HCT116 (cell line): ENCODE results near the gene EHMT1. TPM values are rescaled to one million over a fixed set of nuclear protein-coding genes. Genes with fewer than 3 reads are reported as not detected.

Experiments used
- ATAC-seq: fragments of 200-7000 bp; cut with Tn5 transposase; 2 replicates; pipeline ENCODE4 v1.9.1; 2020; ENCODE audit warnings: mild to moderate bottlenecking, moderate library complexity
- BruUV-seq: library from RNA; stranded (reverse); fragments of 400-500 nt; replicated peaks from 2 replicates; lab custom pipeline; 2021; lab: Mats Ljungman, UMichigan
- CTCF ChIA-PET: fragments of 300-600 bp; sonication (Branson Sonifier 250); formaldehyde crosslinking; loops from one replicate; lab custom pipeline; 2021; ENCODE audit warnings: antibody characterized with exemption; lab: Charles Lee
- POLR2A ChIA-PET: fragments of 300-600, 350-600 bp; sonication (Branson Sonifier 250); formaldehyde crosslinking; loops from one replicate; lab custom pipeline; 2021; ENCODE audit warnings: antibody characterized with exemption; lab: Charles Lee
- RAD21 ChIA-PET, 2 experiments: fragments of 300-600 bp; sonication (Branson Sonifier 250); formaldehyde crosslinking; loops; one replicate each; lab custom pipeline; 2023; ENCODE audit warnings: low total read pairs in 2 of 2; ENCODE audit not compliant: uncharacterized antibody in 2 of 2, unreplicated experiment in 2 of 2, low non-redundant PET in 1 of 2; lab: Charles Lee
- DNase-seq: peaks from one replicate; pipeline ENCODE4 v3.0.0-alpha.2; 2010; ENCODE audit warnings: low read depth, low spot score
- H2AFZ ChIP-seq: fragments of 200-600 bp; shearing (Covaris generic), sonication (generic); 2 replicates; pipeline ENCODE4 v1.6.1; 2017; ENCODE audit warnings: low read depth, mixed run types, mixed read lengths, antibody characterized with exemption, low read length; ENCODE audit not compliant: poor library complexity, severe bottlenecking
- H3K27ac ChIP-seq: 2 replicates; pipeline ENCODE4 v1.5.1; 2012; ENCODE audit warnings: low read depth, low read length
- H3K27me3 ChIP-seq: fragments of 200-600 bp; sonication (generic); 2 replicates; pipeline ENCODE4 v1.6.1; 2016; ENCODE audit warnings: mixed run types, low read length, mixed read lengths; ENCODE audit not compliant: insufficient read depth
- H3K36me3 ChIP-seq, 2 experiments: fragments of 200-500 bp in 1 of 2; fragments of 200-600 bp in 1 of 2; sonication (Bioruptor generic) in 1 of 2; sonication (generic) in 1 of 2; 2 replicates each; pipeline versions ENCODE4 v1.5.1 to v1.6.1; 2014 to 2016; ENCODE audit warnings: low read length in 2 of 2, inconsistent platforms in 1 of 2, mixed read lengths in 1 of 2, mixed run types in 1 of 2; ENCODE audit not compliant: insufficient read depth in 2 of 2, control insufficient read depth in 1 of 2
- H3K4me1 ChIP-seq, 2 experiments: fragments of 200-600 bp in 1 of 2; sonication (generic) in 1 of 2; 2 replicates each; pipeline versions ENCODE4 v1.5.1 to v1.6.1; 2012 to 2017; ENCODE audit warnings: low read length in 2 of 2, inconsistent platforms in 1 of 2, mild to moderate bottlenecking in 1 of 2, mixed read lengths in 1 of 2, mixed run types in 1 of 2, moderate library complexity in 1 of 2; ENCODE audit not compliant: insufficient read depth in 2 of 2, control insufficient read depth in 1 of 2
- H3K4me2 ChIP-seq: fragments of 200-600 bp; sonication (generic); 2 replicates; pipeline ENCODE4 v1.6.1; 2017; ENCODE audit warnings: mixed run types, low read length, mixed read lengths
- H3K4me3 ChIP-seq, 2 experiments: fragments of 200-600 bp in 1 of 2; sonication (generic) in 1 of 2; replicated peaks in 1 of 2; 2 replicates each; pipeline ENCODE4 v1.5.1; 2011 to 2016; ENCODE audit warnings: low read length in 2 of 2, control low read depth in 1 of 2, low read depth in 1 of 2, mild to moderate bottlenecking in 1 of 2, mixed read lengths in 1 of 2, mixed run types in 1 of 2
- H3K79me2 ChIP-seq: fragments of 200-600 bp; sonication (generic); 2 replicates; pipeline ENCODE4 v1.6.1; 2017; ENCODE audit warnings: mild to moderate bottlenecking, mixed run types, low read length, moderate library complexity, mixed read lengths; ENCODE audit not compliant: insufficient read depth
- H3K9ac ChIP-seq: fragments of 200-600 bp; sonication (generic); 2 replicates; pipeline ENCODE4 v1.6.1; 2016; ENCODE audit warnings: low read length, mixed read lengths
- H3K9me2 ChIP-seq: fragments of 200-600 bp; sonication (generic), shearing (Covaris generic); 2 replicates; pipeline ENCODE4 v1.6.1; 2017; ENCODE audit warnings: mixed run types, mild to moderate bottlenecking, moderate library complexity; ENCODE audit not compliant: insufficient read depth
- H3K9me3 ChIP-seq, 2 experiments: fragments of 200-500 bp in 1 of 2; fragments of 200-600 bp in 1 of 2; sonication (Bioruptor generic) in 1 of 2; sonication (generic) in 1 of 2; 2 replicates each; pipeline ENCODE4 v1.6.1; 2014 to 2017; ENCODE audit warnings: low read length in 2 of 2, mixed read lengths in 2 of 2, inconsistent platforms in 1 of 2, low read depth in 1 of 2, mild to moderate bottlenecking in 1 of 2, mixed run types in 1 of 2, moderate library complexity in 1 of 2; ENCODE audit not compliant: control insufficient read depth in 1 of 2, insufficient read depth in 1 of 2
- H4K20me1 ChIP-seq: fragments of 200-600 bp; sonication (generic), shearing (Covaris generic); 2 replicates; pipeline ENCODE4 v1.6.1; 2017; ENCODE audit warnings: mixed run types, mild to moderate bottlenecking, moderate library complexity; ENCODE audit not compliant: insufficient read depth
- CTCF ChIP-seq, 3 experiments: fragments of 200-600 bp in 1 of 3; sonication (generic) in 1 of 3; IDR thresholded peaks in 2 of 3; conservative IDR thresholded peaks in 1 of 3; 2 replicates each; pipeline ENCODE4 v1.5.1; 2012 to 2017; ENCODE audit warnings: low read depth in 2 of 3, low read length in 2 of 3, antibody characterized with exemption in 1 of 3, borderline replicate concordance in 1 of 3, control low read depth in 1 of 3, mild to moderate bottlenecking in 1 of 3, mixed read lengths in 1 of 3, mixed run types in 1 of 3, moderate library complexity in 1 of 3; ENCODE audit not compliant: insufficient read depth in 1 of 3
- ELF1 ChIP-seq: IDR thresholded peaks from 2 replicates; pipeline ENCODE4 v1.6.1; 2012; ENCODE audit warnings: low read depth, borderline replicate concordance
- EZH2 ChIP-seq: fragments of 200-600 bp; sonication (generic); IDR thresholded peaks from 2 replicates; pipeline ENCODE4 v1.6.1; 2017; ENCODE audit warnings: antibody characterized with exemption, mixed run types
- JUND ChIP-seq: IDR thresholded peaks from 2 replicates; pipeline ENCODE4 v1.6.1; 2012
- MAX ChIP-seq: IDR thresholded peaks from 2 replicates; pipeline ENCODE4 v1.6.1; 2012
- POLR2AphosphoS5 ChIP-seq: IDR thresholded peaks from 2 replicates; pipeline ENCODE4 v1.6.1; 2011; ENCODE audit warnings: mild to moderate bottlenecking, low read depth, low read length, moderate library complexity
- REST ChIP-seq: IDR thresholded peaks from 2 replicates; pipeline ENCODE4 v1.6.1; 2012; ENCODE audit warnings: low read depth
- SIN3A ChIP-seq: IDR thresholded peaks from 2 replicates; pipeline ENCODE4 v1.6.1; 2012; ENCODE audit warnings: low read depth
- SP1 ChIP-seq: IDR thresholded peaks from 2 replicates; pipeline ENCODE4 v1.6.1; 2012; ENCODE audit warnings: low read depth
- ZFX ChIP-seq: fragments of 450-650 bp; IDR thresholded peaks from 2 replicates; pipeline ENCODE4 v1.6.1; 2017
- intact Hi-C: fragments of 100-400 bp; cut with micrococcal nuclease; formaldehyde crosslinking; loops from 2 replicates; pipeline ENCODE4 v1.10.0; 2022
- total RNA-seq: library from RNA; stranded (reverse); gene quantifications from one replicate; pipeline ENCODE4 v1.2.1, GENCODE V29; 2021; ENCODE audit not compliant: unreplicated experiment
- TF ChIP-seq, protein P1 (sequence below): IDR thresholded peaks from 2 replicates; pipeline ENCODE4 v1.6.1; 2012

The EHMT1 gene
- total RNA-seq, 1 experiment from 2014 or later: 86.1 TPM

- Histone ChIP-seq H2AFZ (no peak overlapping the region), H3K27me3 (no peaks in the 10 kb centered on the region), H3K9me2 (no peaks in the 10 kb centered on the region), H3K4me1 (peaks cover 12 to 37% of the 10 kb centered on the region in 2 experiments; a peak in 3 of 4 replicates), H3K9me3 (no peaks in the 10 kb centered on the region), H3K79me2 (peaks cover 19% of the 10 kb centered on the region; the same call in 1 of the 2 replicates), H3K9ac (no peak overlapping the region), H3K4me2 (no peak overlapping the region), H3K36me3 (no peaks in the 10 kb centered on the region), H4K20me1 (no peaks in the 10 kb centered on the region), H3K27ac (no peak overlapping the region), H3K4me3 (no peak overlapping the region)
- ChIA-PET RAD21 (no interaction called here), CTCF (interaction anchor here (1.0 to 1.5 kb wide), 2 partner anchors 12 to 23 kb away, joined by 3 read pairs; no protein-coding TSS in a partner anchor), POLR2A (interaction anchor here (1.6 kb wide), 1 partner anchor 12 kb away, joined by 6 read pairs; the partner anchor contains the start of gene ZMYND19)
- ATAC-seq (no peak), DNase-seq (no peak)
- intact Hi-C loops: no loop called here
- TF ChIP-seq MAX (no peak), CTCF (IDR thresholded peaks at IDR 0.05 in 2 of 3, conservative IDR thresholded peaks at IDR 0.05 in 1 of 3; ENCODE audit: borderline replicate concordance in 1 of 3, insufficient read depth in 1 of 3, low read depth in 2 of 3, low read length in 2 of 3) (0 out of 6 replicates have a peak, but pooled peaks of 2 of the 3 experiments have one; percentile 13 to 14)
- no TSS peak for BruUV-seq
Measured at GRCh38 chr9:137602661-137603060, 16.1 kb upstream of the EHMT1 start.

- CTCF ChIA-PET: no interaction called here
- no TSS peak for BruUV-seq
Measured at GRCh38 chr9:137603879-137604278, 14.9 kb upstream of the EHMT1 start.

More at GRCh38 chr9:137603879-137604278, 14.9 kb upstream of the EHMT1 start:
- Histone ChIP-seq H3K79me2 (peaks cover 28% of the 10 kb centered on the region; the same call in 1 of the 2 replicates), H3K4me1 (peaks cover 12 to 45% of the 10 kb centered on the region in 2 experiments; a peak in 3 of 4 replicates), H3K9ac (no peak overlapping the region), H3K27ac (no peak overlapping the region; the same call in 1 of the 2 replicates), H4K20me1 (no peaks in the 10 kb centered on the region), H2AFZ (no peak overlapping the region), H3K4me3 (no peak overlapping the region), H3K4me2 (peak overlapping the region; percentile 60; the same call in 1 of the 2 replicates), H3K36me3 (no peaks in the 10 kb centered on the region), H3K9me2 (no peaks in the 10 kb centered on the region)
- intact Hi-C loops: no loop called here
- no peak for DNase-seq
- POLR2A ChIA-PET: interaction anchor here (1.6 kb wide), 1 partner anchor 13 kb away, joined by 6 read pairs; the partner anchor contains the start of gene ZMYND19
- TF ChIP-seq EZH2: no peak
- TF ChIP-seq, protein P1, sequence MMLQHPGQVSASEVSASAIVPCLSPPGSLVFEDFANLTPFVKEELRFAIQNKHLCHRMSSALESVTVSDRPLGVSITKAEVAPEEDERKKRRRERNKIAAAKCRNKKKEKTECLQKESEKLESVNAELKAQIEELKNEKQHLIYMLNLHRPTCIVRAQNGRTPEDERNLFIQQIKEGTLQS: no peak
- TF ChIP-seq POLR2AphosphoS5: no peak
- TF ChIP-seq ELF1: no peak
- no peak for TF ChIP-seq ZFX
- no peak for TF ChIP-seq REST
- TF ChIP-seq SP1: no peak
- TF ChIP-seq JUND: no peak
- no peak for TF ChIP-seq SIN3A
- TF ChIP-seq, all 23 proteins: peak for 0
- H3K9me3 ChIP-seq: no peaks in the 10 kb centered on the region
- RAD21 ChIA-PET: no interaction called here
- H3K27me3 ChIP-seq: no peaks in the 10 kb centered on the region
- ATAC-seq: no peak
